OCI-LY7 (cell line): ENCODE measurements around the gene PHLDB1. TPM values are rescaled to one million over a fixed set of nuclear protein-coding genes. Genes with fewer than 3 reads are reported as not detected.

Experiments
- BruUV-seq: library from RNA; stranded (reverse); fragments of 400-500 nt; replicated peaks from 2 replicates; lab custom pipeline; 2021; lab: Mats Ljungman, UMichigan
- CTCF ChIA-PET: fragments of 300-600 bp; sonication (Branson Sonifier 250); formaldehyde crosslinking; loops from one replicate; lab custom pipeline; 2022; ENCODE audit warnings: antibody characterized with exemption; ENCODE audit not compliant: unreplicated experiment; lab: Charles Lee
- POLR2A ChIA-PET: fragments of 300-600 bp; sonication (Branson Sonifier 250); formaldehyde crosslinking; loops from one replicate; lab custom pipeline; 2022; ENCODE audit warnings: antibody characterized with exemption; lab: Charles Lee
- DNase-seq: peaks from one replicate; pipeline ENCODE4 v3.0.0-alpha.2; 2015; ENCODE audit warnings: low spot score
- H2AFZ ChIP-seq: fragments of 200-600 bp; sonication (generic), shearing (Covaris generic); 2 replicates; pipeline ENCODE4 v1.6.1; 2014; ENCODE audit warnings: mild to moderate bottlenecking, antibody characterized with exemption, low read length, moderate library complexity
- H3K27ac ChIP-seq: fragments of 200-600 bp; sonication (generic); 2 replicates; pipeline ENCODE4 v1.5.1; 2014; ENCODE audit warnings: mixed run types, low read depth, mild to moderate bottlenecking, moderate library complexity, low read length, inconsistent platforms; ENCODE audit not compliant: poor library complexity, severe bottlenecking
- H3K36me3 ChIP-seq: fragments of 200-600 bp; sonication (generic); 2 replicates; pipeline ENCODE4 v1.6.1; 2014; ENCODE audit warnings: mild to moderate bottlenecking, antibody characterized with exemption, low read length, moderate library complexity, mixed read lengths; ENCODE audit not compliant: insufficient read depth
- H3K4me1 ChIP-seq: fragments of 200-600 bp; sonication (generic); 2 replicates; pipeline ENCODE4 v1.5.1; 2014; ENCODE audit warnings: mild to moderate bottlenecking, low read length; ENCODE audit not compliant: insufficient read depth, poor library complexity, severe bottlenecking
- H3K4me2 ChIP-seq: fragments of 200-600 bp; sonication (generic); 2 replicates; pipeline ENCODE4 v1.6.1; 2014; ENCODE audit warnings: mild to moderate bottlenecking, low read length
- H3K4me3 ChIP-seq: fragments of 200-600 bp; sonication (generic); 2 replicates; pipeline ENCODE4 v1.5.1; 2014; ENCODE audit warnings: mild to moderate bottlenecking, low read depth, low read length; ENCODE audit not compliant: poor library complexity, severe bottlenecking
- H3K79me2 ChIP-seq: fragments of 200-600 bp; sonication (generic); 2 replicates; pipeline ENCODE4 v1.6.1; 2016; ENCODE audit warnings: low read depth, mild to moderate bottlenecking, low read length, moderate library complexity, mixed read lengths; ENCODE audit not compliant: insufficient read depth
- H3K9me2 ChIP-seq: fragments of 200-600 bp; sonication (generic); 2 replicates; pipeline ENCODE4 v1.6.1; 2016; ENCODE audit warnings: mild to moderate bottlenecking, low read length, mixed read lengths; ENCODE audit not compliant: insufficient read depth
- H3K9me3 ChIP-seq: fragments of 200-600 bp; sonication (generic); 2 replicates; pipeline ENCODE4 v1.6.1; 2014; ENCODE audit warnings: mild to moderate bottlenecking, mixed run types, low read length, mixed read lengths
- H4K20me1 ChIP-seq: fragments of 200-600 bp; sonication (generic); 2 replicates; pipeline ENCODE4 v1.6.1; 2014; ENCODE audit warnings: mild to moderate bottlenecking, antibody characterized with exemption, low read length, moderate library complexity, mixed read lengths; ENCODE audit not compliant: insufficient read depth
- CTCF ChIP-seq: fragments of 200-600 bp; sonication (generic); conservative IDR thresholded peaks from 2 replicates; pipeline ENCODE4 v1.5.1; 2014; ENCODE audit warnings: mild to moderate bottlenecking, antibody characterized with exemption, low read length, moderate library complexity, mixed read lengths
- EZH2phosphoT487 ChIP-seq: fragments of 200-600 bp; sonication (generic); IDR thresholded peaks from 2 replicates; pipeline ENCODE4 v1.6.1; 2018; ENCODE audit warnings: low read depth, borderline replicate concordance, mild to moderate bottlenecking, mixed run types, antibody characterized with exemption, low read length, moderate library complexity, mixed read lengths
- intact Hi-C: fragments of 100-400 bp; cut with micrococcal nuclease; formaldehyde crosslinking; loops from one replicate; pipeline ENCODE4 v1.10.0; 2022; ENCODE audit not compliant: unreplicated experiment
- microRNA-seq: library from miRNA; unstranded; fragments of <30 nt; microRNA quantifications from one replicate; pipeline ENCODE4 v1.2.0, GENCODE V29; 2022; ENCODE audit warnings: borderline replicate concordance
- small RNA-seq: library from RNA; depleted of rRNA; stranded (forward); fragments of <200 nt; gene quantifications from one replicate; pipeline ENCODE3, GENCODE V24; 2014
- total RNA-seq, 2 experiments: library from RNA; depleted of rRNA in 1 of 2; stranded (reverse); fragments of >200 nt in 1 of 2; shearing (Covaris generic) in 1 of 2; gene quantifications; 2 replicates each; pipeline ENCODE4 v1.2.3, GENCODE V29; 2014 to 2022

PHLDB1 gene
- total RNA-seq, 2 experiments from 2014 or later = 0.19 TPM; not detected in 1

- Histone ChIP-seq H3K36me3 (no peaks in the 10 kb centered on the region), H3K4me2 (peak overlapping the region; percentile 17; the same call in 1 of the 2 replicates), H4K20me1 (no peaks in the 10 kb centered on the region), H3K9me3 (no peaks in the 10 kb centered on the region), H2AFZ (peak overlapping the region; percentile 71; the same call in 1 of the 2 replicates), H3K9me2 (no peaks in the 10 kb centered on the region), H3K79me2 (no peaks in the 10 kb centered on the region), H3K4me1 (peaks cover 14% of the 10 kb centered on the region), H3K27ac (no peak overlapping the region), H3K4me3 (no peak overlapping the region)
- ChIA-PET CTCF (no interaction called here), POLR2A (interaction anchor here (0.7 to 2.2 kb wide), 5 partner anchors 9 to 87 kb away, joined by 3 to 14 read pairs (median 4); no protein-coding TSS in a partner anchor)
- no TSS peak for BruUV-seq
- intact Hi-C loops = no loop called here
- no peak for TF ChIP-seq CTCF
- TF ChIP-seq EZH2phosphoT487 = no peak
- no peak for DNase-seq
These were observed 98.6 kb downstream of the PHLDB1 start for GRCh38 chr11:118705791-118706545.

- Histone ChIP-seq H3K79me2 (no peaks in the 10 kb centered on the region), H2AFZ (no peak overlapping the region), H3K36me3 (no peaks in the 10 kb centered on the region), H3K9me3 (no peaks in the 10 kb centered on the region), H3K4me1 (peaks cover 14% of the 10 kb centered on the region), H4K20me1 (no peaks in the 10 kb centered on the region), H3K4me2 (no peak overlapping the region), H3K27ac (no peak overlapping the region), H3K4me3 (no peak overlapping the region), H3K9me2 (no peaks in the 10 kb centered on the region)
- no peak for TF ChIP-seq CTCF
- TF ChIP-seq EZH2phosphoT487 = no peak
- no TSS peak for BruUV-seq
- no peak for DNase-seq
- intact Hi-C loops = no loop called here
- ChIA-PET CTCF (no interaction called here), POLR2A (interaction anchor here (2.2 kb wide), 1 partner anchor 9 kb away, joined by 14 read pairs; no protein-coding TSS in a partner anchor)
These were observed 99.1 kb downstream of the PHLDB1 start for GRCh38 chr11:118706546-118706825.

Small RNAs within 50 kb of the gene (microRNA-seq; reads per million reads assigned to microRNA genes)
- gene MIR6716 = not detected

Small RNAs within 50 kb of the gene (small RNA-seq; reads per million reads assigned to genes)
- gene RNU6-1157P (not detected), gene RNU6-376P (not detected)

Other genes with a start within 250 kb of the PHLDB1 start
- 24.1 and 28.0 TPM in 2 replicates for gene UBE4A, start 248.0 kb upstream of the PHLDB1 start, total RNA-seq (2014; rRNA removed; shearing (Covaris generic))
- gene UBE4A, start 248.0 kb upstream of the PHLDB1 start, total RNA-seq (2022) = 37.7 and 38.4 TPM in 2 replicates
- gene ATP5MG, start 206.0 kb upstream of the PHLDB1 start, total RNA-seq (2014; rRNA removed; shearing (Covaris generic)) = 212 and 222 TPM in 2 replicates
- 266 and 294 TPM in 2 replicates for gene ATP5MG, start 206.0 kb upstream of the PHLDB1 start, total RNA-seq (2022)
- gene KMT2A, start 171.1 kb upstream of the PHLDB1 start, total RNA-seq (2014; rRNA removed; shearing (Covaris generic)) = 55.8 and 58.8 TPM in 2 replicates
- gene KMT2A, start 171.1 kb upstream of the PHLDB1 start, total RNA-seq (2022) = 90.0 and 96.4 TPM in 2 replicates
- gene TTC36, start 80.1 kb upstream of the PHLDB1 start, total RNA-seq (2014; rRNA removed; shearing (Covaris generic)) = not detected in 2 replicates
- gene TTC36, start 80.1 kb upstream of the PHLDB1 start, total RNA-seq (2022) = 0.65 and 0.82 TPM in 2 replicates
- gene TMEM25, start 76.4 kb upstream of the PHLDB1 start, total RNA-seq (2014; rRNA removed; shearing (Covaris generic)) = 14.0 and 16.0 TPM in 2 replicates
- 10.7 and 11.7 TPM in 2 replicates for gene TMEM25, start 76.4 kb upstream of the PHLDB1 start, total RNA-seq (2022)
- 17.5 and 17.6 TPM in 2 replicates for gene IFT46, start 41.7 kb upstream of the PHLDB1 start, total RNA-seq (2014; rRNA removed; shearing (Covaris generic))
- 14.6 and 14.7 TPM in 2 replicates for gene IFT46, start 41.7 kb upstream of the PHLDB1 start, total RNA-seq (2022)
- 51.0 and 55.2 TPM in 2 replicates for gene ARCN1, start 35.2 kb upstream of the PHLDB1 start, total RNA-seq (2014; rRNA removed; shearing (Covaris generic))
- gene ARCN1, start 35.2 kb upstream of the PHLDB1 start, total RNA-seq (2022) = 98.9 and 101 TPM in 2 replicates
- gene TREH, start 72.0 kb downstream of the PHLDB1 start, total RNA-seq (2014; rRNA removed; shearing (Covaris generic)) = not detected in 2 replicates
- not detected in 2 replicates for gene TREH, start 72.0 kb downstream of the PHLDB1 start, total RNA-seq (2022)
- gene DDX6, start 183.5 kb downstream of the PHLDB1 start, total RNA-seq (2014; rRNA removed; shearing (Covaris generic)) = 46.5 and 55.0 TPM in 2 replicates
- 128 and 142 TPM in 2 replicates for gene DDX6, start 183.5 kb downstream of the PHLDB1 start, total RNA-seq (2022)